Prostate gland (tissue), 2 donors: ENCODE measurements around the gene LIN37. TPM values are rescaled to one million over a fixed set of nuclear protein-coding genes. Genes with fewer than 3 reads are reported as not detected.

Experiments
- DNase-seq: peaks from one replicate; pipeline ENCODE4 v3.0.0-alpha.2; 2019; ENCODE audit warnings: low spot score
- H3K27ac ChIP-seq, 2 donors: fragments of 200-600 bp; sonication (generic); 2 replicates each; pipeline ENCODE4 v1.5.1; 2017 to 2019
- H3K27me3 ChIP-seq: fragments of 200-600 bp; sonication (generic); replicated peaks from 2 replicates; pipeline ENCODE4 v1.5.1; 2019; ENCODE audit not compliant: insufficient read depth
- H3K36me3 ChIP-seq, 2 donors: fragments of 200-600 bp; sonication (generic); 1 replicate in 1 of 2; 2 replicates in 1 of 2; pipeline versions ENCODE4 v1.5.1 to v1.8.1; 2017 to 2019
- H3K4me1 ChIP-seq: fragments of 200-600 bp; sonication (generic); replicated peaks from 2 replicates; pipeline ENCODE4 v1.5.1; 2019
- H3K4me3 ChIP-seq, 2 donors: fragments of 200-600 bp; sonication (generic); 2 replicates each; pipeline ENCODE4 v1.5.1; 2017 to 2019
- H3K9me3 ChIP-seq: fragments of 200-600 bp; sonication (generic); 2 replicates; pipeline ENCODE4 v1.5.1; 2017
- CTCF ChIP-seq, 4 experiments: fragments of 200-600 bp in 2 of 4; fragments of 450-650 bp in 2 of 4; sonication (generic) in 2 of 4; IDR thresholded peaks; 1 replicate in 3 of 4; 2 replicates in 1 of 4; pipeline ENCODE4 v1.5.1; 2016 to 2019; ENCODE audit warnings: antibody characterized with exemption in 4 of 4, mild to moderate bottlenecking in 2 of 4, moderate library complexity in 2 of 4
- POLR2A ChIP-seq: fragments of 450-650 bp; IDR thresholded peaks from one replicate; pipeline ENCODE4 v1.6.1; 2016; ENCODE audit warnings: antibody characterized with exemption, mild to moderate bottlenecking
- POLR2AphosphoS5 ChIP-seq: sonication (generic); formaldehyde crosslinking; IDR thresholded peaks from one replicate; pipeline ENCODE4 v1.6.1; 2017; ENCODE audit warnings: antibody characterized with exemption
- WGBS: methylation state at CpG from one replicate; pipeline ENCODE4 v1.1.5; 2018; 5-methylcytosine and 5-hydroxymethylcytosine counted together
- intact Hi-C: fragments of 100-400 bp; cut with DNase I; formaldehyde crosslinking; loops from one replicate; pipeline ENCODE4 v1.14.2; 2022
- total RNA-seq, 2 donors: library from RNA; depleted of rRNA; stranded (reverse); fragments of >200 nt; gene quantifications; one replicate each; pipeline ENCODE4 v1.1.0, GENCODE V29; 2016

The LIN37 gene
- total RNA-seq, 2 donors from 2014 or later: 4.2 to 13.0 TPM

DNA sequence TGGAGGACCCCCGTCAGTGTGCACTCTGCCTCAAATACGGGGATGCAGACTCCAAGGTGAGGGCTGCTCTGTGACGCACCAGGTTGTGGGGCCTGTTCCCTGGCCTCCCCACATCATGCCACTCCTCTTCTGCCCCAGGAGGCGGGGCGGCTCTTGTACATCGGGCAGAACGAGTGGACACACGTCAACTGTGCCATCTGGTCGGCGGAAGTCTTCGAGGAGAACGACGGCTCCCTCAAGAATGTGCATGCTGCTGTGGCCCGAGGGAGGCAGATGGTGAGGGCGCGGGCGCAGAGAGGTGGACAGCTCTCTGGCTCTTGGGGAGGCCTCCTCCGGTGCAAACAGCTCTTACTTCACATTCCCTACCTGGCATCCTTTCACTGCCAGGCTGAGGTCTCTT, 19.4 kb upstream of the LIN37 start:
- Histone ChIP-seq H3K4me1 (peaks cover 3% of the 10 kb centered on the region), H3K27me3 (no peaks in the 10 kb centered on the region), H3K36me3 (peaks cover 39 to 79% of the 10 kb centered on the region in 2 donors), H3K9me3 (no peaks in the 10 kb centered on the region), H3K27ac (no peak overlapping the region), H3K4me3 (no peak overlapping the region)
- no peak for DNase-seq
- 88% methylated on average over 18 of the region's 18 CpGs for WGBS
- intact Hi-C loops: no loop called here
- TF ChIP-seq POLR2A (no peak), POLR2AphosphoS5 (no peak), CTCF (IDR thresholded peaks at IDR 0.05) (no peak)

DNA sequence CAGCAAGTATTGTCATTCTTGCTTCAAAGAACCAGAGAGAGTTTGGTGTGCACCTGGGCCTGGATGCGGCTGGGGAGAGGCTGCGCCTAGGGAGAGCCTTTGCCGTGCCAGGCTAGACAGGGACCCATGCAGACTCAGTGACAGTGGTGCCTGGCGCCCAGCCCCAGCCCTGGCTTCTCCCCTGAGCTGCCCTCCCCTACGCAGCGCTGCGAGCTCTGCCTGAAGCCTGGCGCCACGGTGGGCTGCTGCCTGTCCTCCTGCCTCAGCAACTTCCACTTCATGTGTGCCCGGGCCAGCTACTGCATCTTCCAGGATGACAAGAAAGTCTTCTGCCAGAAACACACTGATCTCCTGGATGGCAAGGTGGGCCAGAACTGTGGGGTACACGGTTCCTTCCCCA, 18.6 kb upstream of the LIN37 start:
- intact Hi-C loops: no loop called here
- H3K27ac ChIP-seq: no peak overlapping the region
- no peaks in the 10 kb centered on the region for H3K9me3 ChIP-seq
- peaks cover 31 to 72% of the 10 kb centered on the region in 2 donors for H3K36me3 ChIP-seq
- no peak for TF ChIP-seq POLR2A
- no peak for TF ChIP-seq POLR2AphosphoS5
- TF ChIP-seq CTCF (IDR thresholded peaks at IDR 0.05): no peak
- no peak overlapping the region for H3K4me3 ChIP-seq
- 93% methylated on average over 11 of the region's 11 CpGs for WGBS
- H3K27me3 ChIP-seq: no peaks in the 10 kb centered on the region
- DNase-seq: no peak
- peaks cover 3% of the 10 kb centered on the region for H3K4me1 ChIP-seq

GRCh38 chr19:35730326-35730725, 18.1 kb upstream of the LIN37 start:
- H3K27me3 ChIP-seq: no peaks in the 10 kb centered on the region
- H3K9me3 ChIP-seq: no peaks in the 10 kb centered on the region
- H3K36me3 ChIP-seq: peaks cover 25 to 66% of the 10 kb centered on the region in 2 donors
- no peak for DNase-seq
- intact Hi-C loops: no loop called here
- H3K4me1 ChIP-seq: peaks cover 3% of the 10 kb centered on the region
- TF ChIP-seq CTCF (IDR thresholded peaks at IDR 0.05) (no peak), POLR2A (no peak), POLR2AphosphoS5 (no peak)
- 89% methylated on average over 18 of the region's 18 CpGs for WGBS
- no peak overlapping the region for H3K27ac ChIP-seq
- no peak overlapping the region for H3K4me3 ChIP-seq

DNA sequence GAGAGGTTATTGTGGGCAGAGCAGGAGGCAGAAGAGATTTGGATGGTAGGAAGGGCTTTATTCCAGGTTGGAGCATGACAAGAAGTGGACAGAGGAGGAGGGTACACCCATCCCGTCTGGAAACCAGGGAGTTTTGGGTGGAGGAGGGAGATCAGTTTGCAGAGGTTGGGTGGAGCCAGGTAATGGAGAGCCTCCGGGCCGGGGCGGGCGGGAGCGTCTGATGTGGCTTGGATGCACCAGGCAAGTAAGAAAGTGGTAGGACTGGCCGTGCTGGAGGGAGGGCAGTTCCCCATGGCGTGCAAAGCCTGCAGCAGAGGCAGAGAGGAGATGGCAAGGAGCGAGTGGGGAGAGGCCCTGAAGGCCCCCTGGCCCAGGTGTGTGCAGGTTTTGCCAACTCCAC, 17.0 kb upstream of the LIN37 start:
- DNase-seq: peak; percentile 74
- peaks cover 3% of the 10 kb centered on the region for H3K4me1 ChIP-seq
- H3K27me3 ChIP-seq: no peaks in the 10 kb centered on the region
- H3K4me3 ChIP-seq: no peak overlapping the region
- 57% methylated on average over 9 of the region's 9 CpGs for WGBS
- peaks cover 22 to 57% of the 10 kb centered on the region in 2 donors for H3K36me3 ChIP-seq
- TF ChIP-seq CTCF (IDR thresholded peaks at IDR 0.05) (no peak), POLR2AphosphoS5 (peak; percentile 34)
- peak overlapping the region in 1 of 2 donors; percentile 1 for H3K27ac ChIP-seq
- H3K9me3 ChIP-seq: no peaks in the 10 kb centered on the region
- intact Hi-C loops: no loop called here

DNA sequence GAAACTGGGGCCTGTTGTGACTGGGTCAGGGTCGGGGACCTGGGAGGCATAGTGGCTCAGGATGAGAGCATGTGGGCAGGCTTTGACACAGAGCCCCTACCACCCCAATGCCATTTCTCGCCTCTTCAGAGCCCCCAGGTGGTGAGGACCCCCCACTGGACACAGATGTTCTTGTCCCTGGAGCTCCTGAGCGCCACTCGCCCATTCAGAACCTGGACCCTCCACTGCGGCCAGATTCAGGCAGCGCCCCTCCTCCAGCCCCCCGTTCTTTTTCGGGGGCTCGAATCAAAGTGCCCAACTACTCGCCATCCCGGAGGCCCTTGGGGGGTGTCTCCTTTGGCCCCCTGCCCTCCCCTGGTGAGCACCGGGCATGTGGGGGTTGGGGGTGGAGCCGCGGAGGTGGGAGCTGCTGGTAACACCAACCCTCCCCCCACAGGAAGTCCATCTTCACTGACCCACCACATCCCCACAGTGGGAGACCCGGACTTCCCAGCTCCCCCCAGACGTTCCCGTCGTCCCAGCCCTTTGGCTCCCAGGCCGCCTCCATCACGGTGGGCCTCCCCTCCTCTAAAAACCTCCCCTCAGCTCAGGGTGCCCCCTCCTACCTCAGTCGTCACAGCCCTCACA, 16.5 kb upstream of the LIN37 start:
- no peak overlapping the region for H3K27ac ChIP-seq
- H3K4me3 ChIP-seq: no peak overlapping the region
- peaks cover 3% of the 10 kb centered on the region for H3K4me1 ChIP-seq
- no peak for DNase-seq
- peaks cover 22 to 53% of the 10 kb centered on the region in 2 donors for H3K36me3 ChIP-seq
- H3K27me3 ChIP-seq: no peaks in the 10 kb centered on the region
- intact Hi-C loops: no loop called here
- TF ChIP-seq POLR2A (no peak), CTCF (IDR thresholded peaks at IDR 0.05) (no peak), POLR2AphosphoS5 (no peak)
- H3K9me3 ChIP-seq: no peaks in the 10 kb centered on the region
- WGBS: 82% methylated on average over 21 of the region's 21 CpGs
